ENCODE data around the gene PML.

The PML gene

DNA sequence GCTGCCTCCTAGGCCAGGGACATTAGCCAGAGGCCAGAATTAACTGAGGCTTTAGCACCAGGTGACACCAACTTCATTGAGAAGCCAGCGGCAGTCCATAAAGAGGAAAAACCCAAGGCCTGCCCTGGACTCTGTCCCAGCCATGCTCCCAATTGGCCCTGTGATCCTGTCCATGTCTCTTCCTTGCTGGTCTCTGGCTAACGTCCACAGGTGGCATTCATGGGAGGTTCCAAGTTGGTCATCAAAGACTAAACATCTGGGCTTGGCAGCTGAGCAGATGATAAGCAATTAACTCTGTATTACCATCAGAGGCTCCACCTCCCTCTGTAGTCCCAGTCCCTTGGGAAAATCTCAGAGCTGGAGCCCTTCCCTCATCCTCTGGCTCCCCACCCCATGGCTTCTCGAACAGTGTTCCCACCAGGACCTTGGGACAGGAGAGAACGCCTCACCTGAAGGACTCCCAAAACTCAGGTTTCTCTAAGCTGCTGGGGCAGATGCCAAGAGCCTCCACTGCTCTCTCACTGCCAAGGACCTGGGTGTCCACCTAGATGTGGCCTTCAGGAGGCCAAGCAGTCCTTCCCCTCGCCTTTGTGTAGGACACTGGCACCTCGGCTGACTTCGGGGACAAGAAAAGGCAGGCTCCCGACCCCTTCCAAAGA is 47.4 kb downstream of the PML start:
- TF ChIP-seq ZNF8 (CRISPR knock-in tag; IDR thresholded peaks at IDR 0.05) (no peak), CSRNP3 (CRISPR knock-in tag; IDR thresholded peaks at IDR 0.05) (no peak), SNAI2 (CRISPR knock-in tag; IDR thresholded peaks at IDR 0.05) (no peak), ZNF70 (CRISPR knock-in tag; IDR thresholded peaks at IDR 0.05) (no peak), TCF4 (CRISPR knock-in tag; IDR thresholded peaks at IDR 0.05; ENCODE audit: borderline replicate concordance) (no peak), CSDC2 (CRISPR knock-in tag; IDR thresholded peaks at IDR 0.05) (no peak), ZFP3 (CRISPR knock-in tag; IDR thresholded peaks at IDR 0.05) (no peak), ARNTL (CRISPR knock-in tag; IDR thresholded peaks at IDR 0.05; ENCODE audit: borderline replicate concordance, low read depth) (no peak), ZC3H10 (CRISPR knock-in tag; IDR thresholded peaks at IDR 0.05) (no peak), BACH2 (CRISPR knock-in tag; IDR thresholded peaks at IDR 0.05; ENCODE audit: borderline replicate concordance) (no peak), RARB (CRISPR knock-in tag; IDR thresholded peaks at IDR 0.05) (no peak), ZNF565 (CRISPR knock-in tag; conservative IDR thresholded peaks at IDR 0.05; ENCODE audit: low read depth) (no peak), ISL1 (CRISPR knock-in tag; IDR thresholded peaks at IDR 0.05) (no peak), ESRRG (CRISPR knock-in tag; IDR thresholded peaks at IDR 0.05) (no peak), CREB5 (CRISPR knock-in tag; IDR thresholded peaks at IDR 0.05; ENCODE audit: low read depth) (no peak)

GRCh38 chr15:74042603-74043424 is 48.3 kb downstream of the PML start:
- TF ChIP-seq, protein P1, sequence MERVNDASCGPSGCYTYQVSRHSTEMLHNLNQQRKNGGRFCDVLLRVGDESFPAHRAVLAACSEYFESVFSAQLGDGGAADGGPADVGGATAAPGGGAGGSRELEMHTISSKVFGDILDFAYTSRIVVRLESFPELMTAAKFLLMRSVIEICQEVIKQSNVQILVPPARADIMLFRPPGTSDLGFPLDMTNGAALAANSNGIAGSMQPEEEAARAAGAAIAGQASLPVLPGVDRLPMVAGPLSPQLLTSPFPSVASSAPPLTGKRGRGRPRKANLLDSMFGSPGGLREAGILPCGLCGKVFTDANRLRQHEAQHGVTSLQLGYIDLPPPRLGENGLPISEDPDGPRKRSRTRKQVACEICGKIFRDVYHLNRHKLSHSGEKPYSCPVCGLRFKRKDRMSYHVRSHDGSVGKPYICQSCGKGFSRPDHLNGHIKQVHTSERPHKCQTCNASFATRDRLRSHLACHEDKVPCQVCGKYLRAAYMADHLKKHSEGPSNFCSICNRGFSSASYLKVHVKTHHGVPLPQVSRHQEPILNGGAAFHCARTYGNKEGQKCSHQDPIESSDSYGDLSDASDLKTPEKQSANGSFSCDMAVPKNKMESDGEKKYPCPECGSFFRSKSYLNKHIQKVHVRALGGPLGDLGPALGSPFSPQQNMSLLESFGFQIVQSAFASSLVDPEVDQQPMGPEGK (CRISPR knock-in tag; IDR thresholded peaks at IDR 0.05; ENCODE audit: borderline replicate concordance): no peak
- TF ChIP-seq ESRRG (CRISPR knock-in tag; IDR thresholded peaks at IDR 0.05) (no peak), CSDC2 (CRISPR knock-in tag; IDR thresholded peaks at IDR 0.05) (no peak), ZFP30 (CRISPR knock-in tag; IDR thresholded peaks at IDR 0.05) (no peak), ZNF70 (CRISPR knock-in tag; IDR thresholded peaks at IDR 0.05) (no peak), ARNTL (CRISPR knock-in tag; IDR thresholded peaks at IDR 0.05; ENCODE audit: borderline replicate concordance, low read depth) (no peak), PPARA (CRISPR knock-in tag; IDR thresholded peaks at IDR 0.05; ENCODE audit: borderline replicate concordance) (no peak), SNAI2 (CRISPR knock-in tag; IDR thresholded peaks at IDR 0.05) (no peak), TCF4 (CRISPR knock-in tag; IDR thresholded peaks at IDR 0.05; ENCODE audit: borderline replicate concordance) (no peak)
- TF ChIP-seq, protein P2, sequence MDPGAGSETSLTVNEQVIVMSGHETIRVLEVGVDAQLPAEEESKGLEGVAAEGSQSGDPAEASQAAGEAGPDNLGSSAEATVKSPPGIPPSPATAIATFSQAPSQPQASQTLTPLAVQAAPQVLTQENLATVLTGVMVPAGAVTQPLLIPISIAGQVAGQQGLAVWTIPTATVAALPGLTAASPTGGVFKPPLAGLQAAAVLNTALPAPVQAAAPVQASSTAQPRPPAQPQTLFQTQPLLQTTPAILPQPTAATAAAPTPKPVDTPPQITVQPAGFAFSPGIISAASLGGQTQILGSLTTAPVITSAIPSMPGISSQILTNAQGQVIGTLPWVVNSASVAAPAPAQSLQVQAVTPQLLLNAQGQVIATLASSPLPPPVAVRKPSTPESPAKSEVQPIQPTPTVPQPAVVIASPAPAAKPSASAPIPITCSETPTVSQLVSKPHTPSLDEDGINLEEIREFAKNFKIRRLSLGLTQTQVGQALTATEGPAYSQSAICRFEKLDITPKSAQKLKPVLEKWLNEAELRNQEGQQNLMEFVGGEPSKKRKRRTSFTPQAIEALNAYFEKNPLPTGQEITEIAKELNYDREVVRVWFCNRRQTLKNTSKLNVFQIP (CRISPR knock-in tag; IDR thresholded peaks at IDR 0.05; ENCODE audit: borderline replicate concordance, low read depth): no peak
- ATAC-seq: no peak

More for the DNA sequence above, 47.4 kb downstream of the PML start:
- no peak for ATAC-seq

DNA sequence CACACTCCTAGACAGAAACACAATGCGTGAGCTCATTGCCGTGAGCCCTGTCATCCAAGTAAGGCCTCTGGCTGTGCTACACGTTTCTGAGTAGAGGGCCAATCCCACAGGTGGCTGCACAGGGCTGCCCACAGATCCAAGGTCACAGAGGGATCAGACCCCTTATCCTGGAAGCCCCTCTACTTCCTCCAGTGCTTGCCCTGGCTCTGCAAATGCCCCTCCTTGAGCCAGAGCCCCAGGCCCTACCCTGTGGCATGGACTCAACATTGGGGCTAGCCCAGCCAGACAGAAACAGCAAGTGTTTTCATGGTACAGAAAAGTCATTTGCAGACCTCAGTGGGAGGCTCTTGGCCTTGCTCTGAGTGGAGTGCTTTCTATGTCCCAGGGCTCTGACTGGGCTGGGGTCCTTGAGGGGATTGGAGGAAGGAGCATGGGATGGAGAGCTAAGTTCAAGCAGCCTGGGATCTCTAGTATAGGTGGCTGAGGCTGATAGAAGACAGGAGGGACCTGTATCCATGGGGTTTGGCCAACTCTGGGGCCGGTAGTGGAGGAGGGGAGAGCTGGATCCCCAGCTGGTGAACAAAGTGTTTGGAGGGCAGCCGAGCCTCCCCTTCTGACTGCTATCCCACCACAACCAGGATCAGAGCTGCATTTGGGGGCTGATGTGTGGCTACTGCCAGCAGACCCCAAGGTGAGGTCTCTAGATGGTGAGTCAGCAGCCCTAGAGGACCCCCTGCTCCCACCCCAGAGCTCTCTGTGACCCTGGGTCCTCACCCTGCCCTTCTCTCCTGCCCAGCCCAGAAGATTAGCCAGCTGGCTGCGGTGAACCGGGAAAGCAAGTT is 49.1 kb downstream of the PML start:
- ATAC-seq: no peak
- TF ChIP-seq ARNTL (CRISPR knock-in tag; IDR thresholded peaks at IDR 0.05; ENCODE audit: borderline replicate concordance, low read depth) (no peak), OSR1 (CRISPR knock-in tag; IDR thresholded peaks at IDR 0.05) (no peak), ZNF8 (CRISPR knock-in tag; IDR thresholded peaks at IDR 0.05) (no peak), TCF4 (CRISPR knock-in tag; IDR thresholded peaks at IDR 0.05; ENCODE audit: borderline replicate concordance) (no peak), CSRNP3 (CRISPR knock-in tag; IDR thresholded peaks at IDR 0.05) (no peak), ZC3H10 (CRISPR knock-in tag; IDR thresholded peaks at IDR 0.05) (no peak), TOX (CRISPR knock-in tag; IDR thresholded peaks at IDR 0.05; ENCODE audit: borderline replicate concordance) (no peak), ZFP30 (CRISPR knock-in tag; IDR thresholded peaks at IDR 0.05) (no peak), ESRRG (CRISPR knock-in tag; IDR thresholded peaks at IDR 0.05) (no peak), ZNF70 (CRISPR knock-in tag; IDR thresholded peaks at IDR 0.05) (no peak), ISL1 (CRISPR knock-in tag; IDR thresholded peaks at IDR 0.05) (no peak)
- TF ChIP-seq, protein P2 (CRISPR knock-in tag; IDR thresholded peaks at IDR 0.05; ENCODE audit: borderline replicate concordance, low read depth): no peak
- TF ChIP-seq, protein P1 (CRISPR knock-in tag; IDR thresholded peaks at IDR 0.05; ENCODE audit: borderline replicate concordance): no peak
